Left renal pelvis (tissue), 4 donors: Measurements from ENCODE around the gene THBS4. TPM values are rescaled to one million over a fixed set of nuclear protein-coding genes. Genes with fewer than 3 reads are reported as not detected.

Experiments
- DNase-seq, 4 donors: peaks; one replicate each; pipeline ENCODE4 v3.0.0-alpha.2; 2013; ENCODE audit warnings: low read depth in 4 of 4, low spot score in 3 of 4
- polyA plus RNA-seq, 4 donors: library from polyadenylated mRNA; unstranded; fragments of 120-200 nt; gene quantifications; one replicate each; pipeline ENCODE4 v1.2.1, GENCODE V29; 2013; ENCODE audit not compliant: insufficient read length in 4 of 4

Gene THBS4
- 10 to 100 TPM; 10.5 to 14.5 (median 12.1) TPM for polyA plus RNA-seq

DNA sequence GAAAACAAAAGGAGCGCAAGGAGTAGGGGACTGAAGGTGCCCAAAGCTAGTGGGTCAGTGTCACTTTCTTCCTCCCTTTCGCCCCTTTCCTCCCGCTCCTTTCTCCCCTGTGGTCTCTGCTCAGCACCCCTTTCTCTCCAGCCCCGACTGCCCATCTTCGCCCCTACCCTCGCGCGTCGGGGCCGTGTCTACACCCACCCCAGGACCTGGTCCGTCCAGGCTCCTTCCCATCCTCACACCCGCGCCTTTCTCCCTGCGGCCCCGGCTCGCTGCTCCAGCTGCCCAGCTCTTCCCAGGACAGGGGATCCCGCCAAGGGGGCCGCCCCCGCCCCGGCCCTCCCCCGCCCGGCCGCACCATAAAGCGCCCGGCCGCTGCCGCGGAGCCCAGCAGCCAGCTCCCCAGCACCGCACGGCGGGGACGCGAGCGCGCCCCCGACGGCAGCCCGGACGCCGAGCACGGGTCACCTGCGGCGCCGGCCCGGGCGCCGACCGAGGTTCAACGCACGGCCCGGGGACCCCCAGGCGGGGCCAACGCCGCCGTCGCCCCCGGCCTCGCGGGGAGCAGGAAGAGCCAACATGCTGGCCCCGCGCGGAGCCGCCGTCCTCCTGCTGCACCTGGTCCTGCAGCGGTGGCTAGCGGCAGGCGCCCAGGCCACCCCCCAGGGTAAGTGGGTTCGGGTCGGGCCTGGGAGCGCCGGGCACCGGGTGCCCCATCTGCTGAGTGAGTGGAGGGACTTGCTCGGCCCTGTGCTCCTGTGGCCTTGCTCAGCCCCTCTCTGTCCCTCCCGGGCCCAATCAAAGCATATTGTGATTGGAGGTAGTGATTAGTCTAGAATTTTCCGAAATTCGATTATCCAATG, at the start of gene THBS4:
THBS4 (plus strand) TSS at position 387 of the 860 bp plus-strand sequence; CDS start at position 577, 190 bp downstream.
- DNase-seq = no peak

GRCh38 chr5:79986260-79986659, 48.9 kb upstream of the THBS4 start:
- no peak for DNase-seq

- DNase-seq = no peak
These were observed 44.9 kb upstream of the THBS4 start for GRCh38 chr5:79990205-79990597.

DNA sequence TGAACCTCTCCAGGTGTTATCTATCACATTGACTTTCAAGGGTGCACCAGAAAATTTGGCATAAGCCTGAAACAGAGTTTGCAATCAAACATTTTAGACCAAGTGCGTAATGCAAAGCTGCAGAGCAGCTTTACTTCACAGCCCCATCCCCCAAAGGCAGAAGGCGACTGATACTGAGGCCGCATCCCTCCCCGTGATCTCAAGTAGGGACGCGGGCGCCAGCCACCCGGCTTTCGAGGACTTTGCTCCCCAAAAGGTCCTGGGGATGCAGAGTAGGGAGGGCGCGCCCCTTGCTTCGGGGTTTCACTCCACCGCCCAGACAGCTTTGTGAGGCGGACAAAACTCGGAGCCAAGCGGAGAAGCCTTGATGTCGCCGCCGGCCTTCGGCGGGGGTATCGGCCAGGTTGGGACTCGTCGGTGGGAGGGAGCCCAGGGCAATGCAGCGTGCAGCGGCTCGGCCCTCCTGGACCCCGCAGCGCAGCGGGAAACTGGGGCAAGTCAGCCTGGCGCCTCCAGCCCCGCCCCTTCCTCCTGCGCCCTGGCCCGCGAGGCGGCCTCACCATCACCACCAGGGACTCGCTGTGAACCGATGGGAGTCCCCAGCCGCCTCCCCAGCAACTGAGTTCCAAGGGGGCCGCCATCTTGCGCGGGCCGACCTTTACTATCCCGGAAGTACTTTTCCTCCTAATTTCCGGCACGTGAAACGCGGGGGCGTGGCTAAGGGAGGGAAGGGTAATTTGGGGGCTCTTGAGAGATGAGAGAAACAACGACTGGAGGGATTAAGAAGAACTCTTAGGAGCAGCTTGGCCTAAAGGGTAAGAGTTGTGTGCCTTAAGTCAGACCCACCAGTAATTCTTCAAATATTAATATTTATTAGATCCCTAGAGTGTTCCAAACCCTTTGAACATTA, 44.3 kb upstream of the THBS4 start, which contains the start of gene MTX3:
MTX3 (minus strand) TSS at position 665 of the 910 bp plus-strand sequence; CDS start at position 641, 24 bp downstream.
- peak; percentile 58 to 77 (median 72) for DNase-seq

GRCh38 chr5:79992891-79993657, 42.1 kb upstream of the THBS4 start:
- no peak for DNase-seq

GRCh38 chr5:79999722-80000121, 35.4 kb upstream of the THBS4 start:
- no peak for DNase-seq

DNA sequence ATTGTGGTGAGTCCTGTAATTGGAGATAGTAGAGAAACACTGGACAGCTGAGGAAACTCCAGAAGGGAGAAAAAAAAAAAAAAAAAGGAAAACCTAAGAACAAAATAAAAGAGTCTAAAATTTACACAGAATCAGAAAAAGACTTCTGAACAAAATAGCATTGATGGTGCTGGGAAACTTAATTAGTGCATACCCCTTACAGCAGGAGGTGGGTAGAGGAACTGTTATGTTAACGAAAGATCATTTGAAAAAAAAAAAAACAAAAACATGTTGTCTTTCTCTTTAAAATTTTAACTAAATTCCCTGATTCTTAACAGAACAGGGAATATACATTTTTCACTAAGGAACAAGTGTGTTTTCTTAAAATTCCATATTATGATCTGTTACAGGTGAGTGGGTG, 32.5 kb upstream of the THBS4 start:
- no peak for DNase-seq

GRCh38 chr5:80008995-80009765, 26.0 kb upstream of the THBS4 start:
- DNase-seq = no peak

- no peak for DNase-seq
These were observed 24.3 kb upstream of the THBS4 start for GRCh38 chr5:80010754-80011392.

DNA sequence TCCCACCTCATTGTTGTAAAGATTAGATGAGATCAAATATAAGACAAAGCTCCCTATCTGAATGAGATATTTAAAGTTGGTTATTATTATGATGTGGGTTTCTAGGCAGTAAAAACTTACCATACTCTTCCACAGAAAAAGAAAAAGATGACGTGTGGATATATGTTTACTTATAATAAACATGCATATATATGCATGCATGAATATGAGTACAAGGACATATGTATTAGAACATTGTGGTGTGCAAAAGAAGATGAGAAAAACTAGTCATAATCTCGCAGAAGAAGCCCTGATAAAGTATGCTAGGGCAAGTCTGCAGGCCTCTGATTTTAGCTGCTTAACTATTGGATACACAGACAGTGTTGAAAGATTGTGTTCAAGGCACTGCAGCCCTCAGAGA, 10.1 kb upstream of the THBS4 start:
- no peak for DNase-seq

DNA sequence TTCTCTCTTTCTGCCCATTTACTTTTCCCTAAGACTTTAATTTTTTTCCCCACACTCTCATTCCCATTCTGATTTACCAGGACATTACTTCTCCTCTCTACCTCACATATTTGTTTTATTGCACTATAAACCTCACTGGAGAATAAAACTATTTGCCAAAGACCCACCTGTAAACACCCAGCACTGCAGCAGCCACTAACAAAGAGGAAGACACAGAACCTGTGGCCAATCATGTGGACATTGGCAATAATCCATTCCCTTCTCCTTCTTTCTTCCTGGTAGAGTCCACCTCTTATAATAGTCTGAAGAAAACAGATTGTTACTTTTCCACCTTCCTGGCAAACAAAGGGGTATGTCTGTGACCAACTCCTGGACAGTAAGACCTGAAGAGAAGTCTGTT, 8.3 kb upstream of the THBS4 start:
- DNase-seq = no peak

GRCh38 chr5:80031109-80031508, 4.0 kb upstream of the THBS4 start:
- no peak for DNase-seq

GRCh38 chr5:80033513-80033912, 1.6 kb upstream of the THBS4 start:
- DNase-seq = no peak

- no peak for DNase-seq
These were observed 589 bp upstream of the THBS4 start for GRCh38 chr5:80034559-80034958.

- DNase-seq = no peak
These were observed 691 bp downstream of the THBS4 start for GRCh38 chr5:80035839-80036238.

DNA sequence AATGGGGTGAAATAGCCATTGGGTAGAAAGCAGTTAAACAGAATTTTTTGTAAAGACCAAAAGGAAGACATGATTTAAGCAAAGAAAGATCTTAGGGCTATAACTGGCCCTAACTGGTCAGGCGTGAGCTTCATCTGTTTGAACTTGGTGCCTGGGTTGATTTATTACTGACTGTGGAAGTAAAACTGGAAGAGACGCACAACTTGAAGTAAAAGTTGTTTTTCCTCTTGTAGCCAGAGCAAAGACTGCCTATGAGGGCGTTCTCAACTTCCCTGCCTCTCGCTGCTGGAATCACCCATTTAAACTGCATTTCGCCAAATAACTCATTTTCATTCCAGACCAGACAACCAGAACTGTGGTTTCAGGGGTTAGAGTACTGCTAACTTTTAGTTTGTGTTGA, 1.5 kb downstream of the THBS4 start:
- no peak for DNase-seq

- no peak for DNase-seq
These were observed 2.2 kb downstream of the THBS4 start for GRCh38 chr5:80037366-80037765.

GRCh38 chr5:80039650-80040049, 4.5 kb downstream of the THBS4 start:
- no peak for DNase-seq

DNA sequence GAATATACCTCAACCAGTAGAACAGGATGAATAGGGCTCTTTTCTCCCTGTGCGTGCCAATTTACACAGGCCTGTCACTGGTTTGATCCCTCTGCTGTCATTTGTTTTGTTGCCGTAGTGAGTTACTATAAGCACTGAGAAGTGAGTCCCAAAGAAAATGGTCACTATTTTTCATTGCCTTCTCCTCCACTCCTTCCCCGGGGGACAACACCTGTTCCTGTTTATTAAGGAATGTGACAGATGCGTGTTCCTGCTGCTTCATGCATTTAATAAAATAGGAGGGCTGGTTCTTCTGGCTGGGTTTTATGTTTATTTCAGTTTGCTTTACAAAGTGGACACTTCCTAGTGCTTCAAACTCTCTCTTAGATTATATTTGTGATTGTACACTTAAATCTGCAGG, 6.4 kb downstream of the THBS4 start:
- DNase-seq = no peak
